WERI-Rb-1 (cell line): ENCODE data around the gene MID1IP1.
A peak's percentile ranks its signal among the peaks of the same experiment; 100 is the strongest.

Source experiments
- DNase-seq: peaks from one replicate; pipeline ENCODE4 v3.0.0-alpha.2; 2020
- H3K27ac ChIP-seq: fragments of 250-450 bp; sonication (Bioruptor Pico); 2 replicates; pipeline ENCODE4 v1.5.1; 2020; ENCODE audit warnings: mild to moderate bottlenecking, moderate library complexity
- H3K27me3 ChIP-seq: fragments of 250-450 bp; sonication (Bioruptor Pico); 2 replicates; pipeline ENCODE4 v1.5.1; 2021; ENCODE audit warnings: mild to moderate bottlenecking, low read depth, moderate library complexity; ENCODE audit not compliant: insufficient read depth, severe bottlenecking
- H3K36me3 ChIP-seq: fragments of 250-450 bp; sonication (Bioruptor Pico); 2 replicates; pipeline ENCODE4 v1.5.1; 2020; ENCODE audit warnings: mild to moderate bottlenecking, moderate library complexity
- H3K4me3 ChIP-seq: 2 replicates; pipeline ENCODE4 v1.5.1; 2011; ENCODE audit warnings: low read depth, mild to moderate bottlenecking, control low read depth, low read length
- H3K9me3 ChIP-seq: fragments of 250-450 bp; sonication (Bioruptor Pico); 2 replicates; pipeline ENCODE4 v1.5.1; 2021; ENCODE audit warnings: mild to moderate bottlenecking, moderate library complexity; ENCODE audit not compliant: severe bottlenecking
- CTCF ChIP-seq: IDR thresholded peaks from 2 replicates; pipeline ENCODE4 v1.5.1; 2011; ENCODE audit warnings: low read depth, mild to moderate bottlenecking, control low read depth, inconsistent platforms, low read length

MID1IP1 gene

GRCh38 chrX:38803588-38804431, 2.6 kb downstream of the MID1IP1 start:
- DNase-seq: peak; percentile 85
- peak overlapping the region; percentile 86 for H3K27ac ChIP-seq
- H3K27me3 ChIP-seq: peaks cover 26% of the 10 kb centered on the region
- H3K9me3 ChIP-seq: no peaks in the 10 kb centered on the region
- peak overlapping the region; percentile 76 for H3K4me3 ChIP-seq
- H3K36me3 ChIP-seq: peaks cover 7% of the 10 kb centered on the region; the same call in 1 of the 2 replicates
- no peak for TF ChIP-seq CTCF

GRCh38 chrX:38804432-38804681, 3.1 kb downstream of the MID1IP1 start:
- peaks cover 7% of the 10 kb centered on the region; the same call in 1 of the 2 replicates for H3K36me3 ChIP-seq
- TF ChIP-seq CTCF: no peak
- peak overlapping the region; percentile 76 for H3K4me3 ChIP-seq
- H3K9me3 ChIP-seq: no peaks in the 10 kb centered on the region
- H3K27me3 ChIP-seq: peaks cover 26% of the 10 kb centered on the region
- peak overlapping the region; percentile 86 for H3K27ac ChIP-seq
- DNase-seq: no peak

- peak overlapping the region; percentile 86 for H3K27ac ChIP-seq
- DNase-seq: peak; percentile 35
- peak overlapping the region; percentile 76 for H3K4me3 ChIP-seq
Observed at GRCh38 chrX:38804682-38805431, 3.6 kb downstream of the MID1IP1 start.

GRCh38 chrX:38805432-38806389, 4.5 kb downstream of the MID1IP1 start:
- Histone ChIP-seq H3K27me3 (peaks cover 26% of the 10 kb centered on the region), H3K9me3 (no peaks in the 10 kb centered on the region), H3K4me3 (peak overlapping the region; percentile 76), H3K27ac (peak overlapping the region; percentile 86), H3K36me3 (peaks cover 7% of the 10 kb centered on the region; the same call in 1 of the 2 replicates)
- TF ChIP-seq CTCF: 0 out of 2 replicates have a peak, but pooled peaks have one; percentile 3
- DNase-seq: peak; percentile 20

More at GRCh38 chrX:38804682-38805431, 3.6 kb downstream of the MID1IP1 start:
- TF ChIP-seq CTCF: no peak
- H3K27me3 ChIP-seq: peaks cover 26% of the 10 kb centered on the region
- peaks cover 7% of the 10 kb centered on the region; the same call in 1 of the 2 replicates for H3K36me3 ChIP-seq
- no peaks in the 10 kb centered on the region for H3K9me3 ChIP-seq

- TF ChIP-seq CTCF: no peak
Observed at GRCh38 chrX:38806875-38807621, 5.8 kb downstream of the MID1IP1 start.

More at GRCh38 chrX:38806875-38807621, 5.8 kb downstream of the MID1IP1 start:
- Histone ChIP-seq H3K27me3 (peaks cover 20% of the 10 kb centered on the region), H3K9me3 (no peaks in the 10 kb centered on the region), H3K4me3 (no peak overlapping the region), H3K27ac (no peak overlapping the region), H3K36me3 (peaks cover 7% of the 10 kb centered on the region; the same call in 1 of the 2 replicates)
- no peak for DNase-seq
